SHP77 treated with DMSO at 0.1 percent for 48 hours (cell line): ENCODE data around the gene GGT5.
A peak's percentile ranks its signal among the peaks of the same experiment; 100 is the strongest.
"Not testable (repeated sequence)": the region's sequence is repeated elsewhere in the genome, so short reads cannot be mapped to it uniquely, and the experiment has no call there.

Experiments
- DNase-seq: peaks from one replicate; lab custom pipeline; 2025; lab: John Stamatoyannopoulos, UW

The GGT5 gene

DNA sequence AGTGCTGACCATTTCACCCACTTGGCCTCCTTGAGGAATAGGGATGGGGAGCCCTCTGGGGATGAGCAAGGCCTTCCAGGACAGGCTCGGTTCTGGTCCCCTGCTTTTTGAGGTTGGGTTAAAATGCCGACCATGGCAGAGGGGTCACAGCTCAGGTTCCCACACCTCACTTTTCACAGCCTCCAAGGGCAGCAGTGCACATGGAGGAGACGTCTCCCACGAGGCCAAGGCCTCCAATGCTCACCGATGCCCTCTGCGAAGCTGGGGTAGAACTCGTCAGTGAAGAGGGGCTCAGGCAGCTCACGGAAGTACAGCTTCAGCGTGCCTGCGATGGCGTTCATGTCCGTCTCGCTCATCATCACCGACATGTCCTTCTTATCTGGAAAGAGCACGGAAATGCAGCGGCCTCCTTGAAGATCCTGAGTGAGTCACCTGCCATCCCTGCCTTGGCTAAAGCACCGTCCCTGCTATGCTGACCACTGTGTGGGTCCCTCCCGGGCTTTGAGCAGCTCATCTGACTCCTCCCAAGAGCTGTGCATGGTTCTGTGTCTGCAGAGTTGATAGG, 17.4 kb upstream of the GGT5 start:
- not testable (repeated sequence) for DNase-seq

DNA sequence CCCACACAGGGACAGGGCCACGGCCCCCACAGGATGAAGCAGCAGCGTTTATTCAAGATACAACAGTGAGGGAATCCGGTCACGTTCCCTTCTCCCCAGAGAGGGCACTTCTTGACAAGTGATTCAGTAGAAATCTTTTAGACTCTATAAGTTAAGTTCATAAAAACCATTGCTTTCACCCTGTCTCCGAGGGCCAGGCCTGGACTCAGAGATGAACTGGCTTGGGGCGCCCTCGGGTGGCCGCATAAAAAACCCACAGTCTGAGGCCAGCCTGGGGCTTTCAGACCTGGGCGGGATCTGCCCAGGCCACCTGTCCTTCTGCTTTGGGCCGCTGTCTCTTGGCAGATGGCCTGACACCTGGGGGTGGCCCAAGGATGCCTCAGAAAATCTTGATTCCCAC, 14.6 kb upstream of the GGT5 start:
- DNase-seq: peak; percentile 30

DNA sequence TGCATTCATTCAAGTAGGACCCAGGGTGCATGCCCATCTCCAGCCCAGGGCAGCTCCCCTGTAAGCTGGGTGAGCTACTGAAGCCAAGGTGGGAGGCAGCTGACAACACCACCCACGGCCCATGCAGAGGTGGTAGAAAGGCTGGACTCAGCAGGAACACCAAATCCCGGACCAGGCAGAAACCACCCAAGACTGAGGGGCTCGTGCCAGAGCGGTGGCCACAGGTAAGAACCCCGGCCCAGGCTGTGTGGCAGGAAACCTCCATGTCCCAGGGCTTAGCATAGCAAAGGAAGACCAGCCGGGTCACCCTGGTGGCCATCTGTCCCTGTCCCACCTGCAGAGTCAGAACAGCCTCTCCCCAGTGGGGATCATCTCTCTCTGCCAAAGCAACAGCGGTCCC, 11.9 kb upstream of the GGT5 start:
- not testable (repeated sequence) for DNase-seq

DNA sequence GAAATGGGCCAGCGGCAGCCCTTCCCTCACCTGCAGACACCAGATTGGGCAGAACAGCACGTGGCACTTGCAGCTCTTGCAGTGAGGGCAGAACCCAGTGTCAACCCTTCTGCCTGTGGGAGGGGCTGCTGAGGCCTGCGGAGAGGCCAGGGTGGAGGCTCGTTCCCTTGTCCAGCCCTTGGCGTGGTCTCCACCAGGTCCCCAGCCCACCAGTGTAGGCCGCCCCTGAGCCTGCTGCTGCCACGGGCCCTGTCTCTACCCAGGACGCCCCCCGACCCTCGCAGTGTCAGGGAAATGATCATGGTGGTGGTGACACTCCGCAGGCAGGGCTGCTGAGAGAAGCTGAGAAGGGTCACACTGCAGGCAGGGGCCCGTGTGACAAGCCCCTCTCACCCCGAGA, 11.3 kb upstream of the GGT5 start:
- DNase-seq: not testable (repeated sequence)

DNA sequence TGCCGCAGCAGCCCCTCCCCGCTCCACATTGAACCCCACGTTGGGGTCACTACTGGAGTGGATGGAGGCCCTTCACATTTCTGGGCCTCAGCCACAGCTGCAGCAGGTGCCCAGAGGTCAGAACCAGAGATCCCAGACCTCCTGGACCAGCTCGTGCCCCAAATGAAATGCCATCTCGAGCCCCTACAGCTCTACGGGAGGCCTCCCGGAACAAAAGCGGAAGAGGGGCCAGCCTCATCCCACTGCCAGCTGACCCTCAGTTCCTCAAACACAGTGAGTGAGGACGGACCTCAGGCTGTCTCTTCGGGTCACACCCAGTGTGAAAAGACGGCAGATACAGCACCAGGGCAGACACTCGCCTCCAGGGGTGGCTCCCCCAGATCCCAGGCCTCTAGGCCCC, 8.2 kb upstream of the GGT5 start:
- DNase-seq: not testable (repeated sequence)

DNA sequence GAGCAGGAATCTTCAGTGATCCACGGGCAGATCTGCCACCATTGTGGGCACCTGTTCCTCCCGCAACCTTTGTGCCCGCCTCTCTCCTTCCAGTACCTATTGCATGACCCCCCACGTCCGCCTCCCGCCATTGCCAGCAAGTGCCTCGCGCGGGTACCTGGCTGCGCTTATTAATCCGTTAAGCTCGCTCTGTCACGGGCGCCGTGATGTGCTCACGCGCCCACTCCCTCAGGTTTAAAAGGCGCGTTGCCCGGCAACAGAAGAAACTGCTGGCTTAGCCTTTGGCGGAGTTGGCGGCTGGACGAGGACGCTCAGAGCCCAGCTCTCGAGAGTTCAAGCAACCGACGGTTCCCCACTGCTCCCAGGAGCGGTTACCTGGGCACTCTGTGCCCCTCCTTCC, 6.4 kb upstream of the GGT5 start:
- DNase-seq: not testable (repeated sequence)

DNA sequence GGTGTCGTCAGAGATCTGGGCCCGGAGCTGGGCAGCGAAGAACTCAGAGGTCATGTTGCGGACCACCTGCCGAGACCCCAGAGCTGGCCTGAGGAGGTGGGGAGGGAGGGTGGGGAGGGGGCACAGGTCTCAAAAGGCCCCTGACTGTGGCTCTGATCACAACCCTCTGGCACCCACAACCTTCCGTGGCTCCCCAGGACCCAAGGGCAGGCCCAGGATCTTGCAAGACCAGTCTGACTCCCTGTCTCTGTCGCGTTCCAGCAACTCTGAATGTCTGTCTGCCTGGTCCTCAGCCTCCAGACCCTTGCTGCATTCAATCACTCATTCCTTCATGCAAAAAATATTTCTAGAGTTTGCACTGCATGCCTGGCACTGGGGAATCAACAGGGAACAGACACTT, 4.5 kb upstream of the GGT5 start:
- DNase-seq: not testable (repeated sequence)

DNA sequence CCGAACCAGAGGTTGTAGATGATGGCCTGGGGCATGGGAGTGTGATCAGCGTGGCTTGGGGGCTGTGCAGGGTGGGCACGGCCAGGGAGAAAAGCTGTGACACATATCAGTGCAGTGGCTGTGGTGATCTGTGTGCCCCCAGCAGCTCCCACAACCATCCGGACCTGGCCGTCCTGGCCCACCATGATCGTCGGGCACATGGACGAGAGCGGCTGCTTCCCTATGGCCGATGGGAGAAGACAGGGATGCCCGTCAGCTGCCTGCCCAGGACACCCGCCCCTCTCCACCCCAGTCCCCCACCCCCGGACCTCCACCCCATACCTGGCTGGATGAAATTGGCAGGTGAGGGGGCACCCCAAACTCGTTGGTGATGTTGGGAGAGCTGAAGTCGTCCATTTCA, 3.7 kb upstream of the GGT5 start:
- not testable (repeated sequence) for DNase-seq

DNA sequence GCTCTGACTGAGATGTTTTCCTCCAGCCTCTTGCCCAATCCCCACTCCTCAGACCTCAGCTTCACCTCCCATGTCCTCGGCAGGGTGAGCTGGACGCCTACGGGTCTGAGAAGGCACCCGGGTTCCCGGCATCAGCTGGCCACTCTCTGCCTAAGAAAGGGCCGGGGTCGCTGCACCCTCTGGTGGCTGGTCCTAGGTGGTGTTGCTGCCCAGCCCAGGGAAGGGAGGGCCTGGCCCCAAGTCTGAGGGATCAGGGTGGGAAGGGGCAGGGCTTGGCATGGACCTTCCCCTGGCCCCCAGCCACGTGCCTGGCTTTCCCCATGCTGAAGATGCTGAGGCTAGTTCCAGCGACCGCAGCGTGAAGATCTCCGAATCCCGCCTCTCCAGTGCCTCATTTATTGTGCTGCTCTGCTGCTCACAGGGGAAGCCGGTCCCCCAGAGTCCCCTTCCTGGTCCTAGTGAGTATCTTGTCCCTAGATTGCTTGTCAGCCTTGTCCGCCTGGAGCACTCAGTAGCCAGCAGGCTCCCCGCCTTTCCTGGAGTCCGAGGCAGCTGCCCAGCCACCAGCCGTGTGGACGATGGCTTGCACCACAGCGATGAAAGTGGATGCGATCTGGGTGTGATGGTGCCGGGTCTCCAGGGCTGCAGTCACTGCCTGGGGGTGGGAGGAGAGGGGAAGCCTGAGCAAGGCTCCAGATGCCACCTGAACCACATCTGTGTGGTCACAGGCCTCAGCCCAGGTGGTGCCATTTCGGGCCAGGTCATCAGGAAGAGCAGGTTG, 2.9 kb upstream of the GGT5 start:
- DNase-seq: peak; percentile 38

DNA sequence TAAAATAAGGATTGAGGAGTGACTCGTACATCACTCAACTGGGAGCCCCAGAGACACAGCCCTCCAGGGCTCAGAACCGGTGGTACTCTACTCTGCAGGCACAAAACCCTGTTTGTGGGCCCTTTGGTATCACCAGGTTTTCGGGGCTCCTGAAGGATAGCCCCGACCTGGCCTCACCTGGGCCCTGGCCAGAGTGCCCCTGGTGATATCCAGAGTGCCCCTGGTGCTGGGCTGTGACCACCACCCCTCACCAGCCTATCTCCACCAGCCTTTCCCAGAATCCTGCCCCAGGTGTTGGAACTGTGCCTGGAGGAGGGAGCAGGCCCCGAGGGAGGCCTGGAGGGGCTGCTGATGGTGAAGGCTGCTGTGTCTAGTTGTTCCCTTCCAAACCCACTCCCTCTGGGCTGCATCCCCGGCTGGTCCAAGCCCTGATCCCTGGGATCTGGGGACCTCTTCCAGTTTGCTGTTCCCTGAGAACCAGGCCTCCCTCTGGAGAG, 2.2 kb upstream of the GGT5 start:
- no peak for DNase-seq

DNA sequence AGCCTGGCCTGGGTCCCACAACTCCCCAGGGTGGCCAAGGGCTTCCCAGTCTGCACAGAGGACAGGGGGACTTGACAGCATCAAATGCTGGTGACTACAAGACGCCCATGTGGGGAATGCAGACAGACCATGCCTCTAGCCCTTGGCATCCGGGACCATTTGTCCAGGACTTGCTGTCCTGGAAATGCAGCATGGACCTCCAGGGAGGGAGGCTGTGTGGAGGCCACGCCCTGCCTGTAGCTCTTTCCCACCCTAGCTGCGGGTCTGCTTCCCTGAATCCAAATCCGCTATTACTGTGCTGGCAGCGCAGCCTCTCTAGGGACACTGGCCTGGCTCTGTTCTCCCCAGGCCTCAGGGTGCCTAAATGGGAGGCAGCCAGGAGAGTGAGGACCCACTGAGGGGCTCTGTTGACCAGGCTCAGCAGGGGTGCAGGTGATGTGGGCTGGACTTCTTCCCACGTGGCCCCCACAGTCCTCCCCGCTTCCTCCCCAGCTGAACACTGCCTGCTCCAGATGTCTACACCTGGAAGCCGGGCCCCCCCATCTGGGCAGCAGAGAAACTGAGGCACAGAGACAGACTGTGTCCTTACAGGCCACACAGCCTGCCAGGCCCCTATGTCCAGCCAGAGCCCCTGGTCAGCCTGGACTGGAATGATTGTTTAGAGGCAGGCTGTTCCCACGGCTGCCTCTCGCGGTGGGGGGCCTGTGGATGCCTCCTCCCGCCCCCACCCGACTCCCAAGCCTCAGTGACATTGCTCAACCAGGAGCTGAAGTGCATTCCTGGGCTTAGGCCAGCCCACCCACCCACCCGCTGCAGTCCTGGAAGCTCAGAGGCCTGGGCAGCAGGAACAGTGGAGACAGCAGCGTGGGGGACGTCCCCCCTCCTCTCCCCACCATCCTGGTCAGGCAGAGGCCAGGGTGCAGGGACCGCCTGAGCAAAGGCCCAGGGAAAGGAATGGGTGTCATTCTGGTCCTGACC, 991 bp upstream of the GGT5 start:
- not testable (repeated sequence) for DNase-seq

DNA sequence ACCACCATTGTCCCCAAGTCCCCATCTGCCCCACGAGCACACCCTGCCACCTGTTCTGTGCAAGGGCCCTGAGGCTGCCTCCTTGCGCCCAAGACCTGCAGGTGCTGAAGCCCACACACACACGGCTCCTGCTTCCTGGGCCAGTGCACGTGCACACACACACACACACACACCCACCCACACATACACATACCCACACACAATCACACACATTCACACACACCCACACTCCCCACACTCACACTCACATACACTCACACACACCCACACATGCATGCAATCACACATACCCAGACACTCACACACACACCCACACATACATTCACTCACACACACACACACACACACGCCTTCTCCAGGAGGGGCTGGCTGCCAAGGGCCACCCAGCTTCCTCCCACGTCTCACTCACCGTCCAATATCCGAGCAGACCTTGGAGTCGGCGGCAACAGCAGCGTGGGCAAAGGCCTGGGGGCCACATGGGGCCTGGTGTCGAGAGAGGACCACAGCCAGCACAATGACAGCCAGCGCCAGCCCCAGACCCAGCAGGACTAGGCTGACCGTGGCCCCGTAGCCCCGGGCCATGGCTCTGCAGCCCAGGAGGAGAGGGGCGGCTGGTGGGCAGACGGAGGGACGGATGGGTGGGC, 616 bp downstream of the GGT5 start:
- no peak for DNase-seq

DNA sequence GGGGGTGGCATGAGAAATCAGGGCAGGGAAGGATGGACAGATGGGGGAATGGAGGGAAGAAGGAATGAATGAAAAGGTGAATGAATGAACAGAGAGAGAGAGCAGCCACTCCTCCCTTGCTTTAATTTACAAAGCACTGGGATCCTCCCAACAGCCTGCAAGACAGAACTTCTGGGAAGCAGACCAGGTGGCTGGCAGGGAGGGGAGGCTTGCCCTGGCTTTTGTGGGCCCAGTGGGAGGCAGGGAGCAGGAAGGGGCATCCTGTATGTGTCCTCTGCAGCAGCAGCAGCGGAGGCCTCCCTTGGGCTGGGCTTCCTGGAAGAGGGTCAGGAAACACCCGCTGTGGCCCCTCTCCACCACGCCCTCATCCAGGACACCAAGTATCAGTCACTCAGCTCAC, 1.5 kb downstream of the GGT5 start:
- DNase-seq: not testable (repeated sequence)

DNA sequence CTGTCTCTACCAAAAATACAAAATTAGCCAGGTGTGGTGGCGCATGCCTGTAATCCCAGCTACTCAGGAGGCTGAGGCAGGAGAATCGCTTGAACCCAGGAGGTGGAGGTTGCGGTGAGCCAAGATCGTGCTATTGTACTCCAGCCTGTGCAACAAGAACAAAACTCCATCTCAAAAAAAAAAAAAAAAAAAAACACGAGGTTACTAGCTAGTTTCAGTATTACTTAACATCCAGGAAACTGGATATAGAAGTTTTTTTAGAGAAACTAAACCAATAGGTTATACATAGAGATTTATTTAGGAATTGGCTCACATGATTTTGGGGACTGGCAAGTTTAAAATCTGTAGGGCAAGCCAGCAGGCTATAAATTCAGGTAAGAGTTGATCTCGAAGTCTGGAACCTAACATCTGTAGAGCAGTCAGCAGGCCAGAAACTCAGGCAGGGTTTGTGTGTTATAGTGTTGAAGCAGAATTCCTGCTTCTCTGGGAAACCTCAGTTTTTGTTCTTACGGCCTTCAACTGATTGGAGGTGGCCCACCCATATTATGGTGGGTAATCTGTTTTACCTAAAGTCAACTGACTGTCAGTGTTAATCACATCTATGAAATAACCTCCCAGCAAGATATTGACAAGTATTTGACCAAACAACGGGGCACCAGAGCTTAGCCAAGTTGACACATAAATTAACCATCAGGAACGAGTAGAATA, 3.7 kb downstream of the GGT5 start:
- DNase-seq: not testable (repeated sequence)

DNA sequence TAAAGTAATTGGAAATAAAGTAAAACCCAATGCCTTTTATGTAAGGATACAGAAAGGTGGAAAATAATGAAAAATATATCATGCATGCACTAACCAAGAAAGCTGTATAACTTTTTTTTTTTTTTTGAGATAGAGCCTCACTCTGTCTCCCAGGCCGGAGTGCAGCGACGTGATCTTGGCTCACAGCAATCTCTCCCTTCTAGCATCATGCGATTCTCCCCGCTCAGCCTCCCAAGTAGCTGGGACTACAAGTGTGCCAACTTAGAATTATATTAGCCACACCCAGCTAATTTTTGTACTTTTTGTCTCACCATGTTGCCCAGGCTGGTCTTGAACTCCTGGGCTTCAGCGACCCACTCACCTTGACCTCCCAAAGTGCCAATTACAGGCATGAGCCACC, 4.5 kb downstream of the GGT5 start:
- DNase-seq: no peak

DNA sequence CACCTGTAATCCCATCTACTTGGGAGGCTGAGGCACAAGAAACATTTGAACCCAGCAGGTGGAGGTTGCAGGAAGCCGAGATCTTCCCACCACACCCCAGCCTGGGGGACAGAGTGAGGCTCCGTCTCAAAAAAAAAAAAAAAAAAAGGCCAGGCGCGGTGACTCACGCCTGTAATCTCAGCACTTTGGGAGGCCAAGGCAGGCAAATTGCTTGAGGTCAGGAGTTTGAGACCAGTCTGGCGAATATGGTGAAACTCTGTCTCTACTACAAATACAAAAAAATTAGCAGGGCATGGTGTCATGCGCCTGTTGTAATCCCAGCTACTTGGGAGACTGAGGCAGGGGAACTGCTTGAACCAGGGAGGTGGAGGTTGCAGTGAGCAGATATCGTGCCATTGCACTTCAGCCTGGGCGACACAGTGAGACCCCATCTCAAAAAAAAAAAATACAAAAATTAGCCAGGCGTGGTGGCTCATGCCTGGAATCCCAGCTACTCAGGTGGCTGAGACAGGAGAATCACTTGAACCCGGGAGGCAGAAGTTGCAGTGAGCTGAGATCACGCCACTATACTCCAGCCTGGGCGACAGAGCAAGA, 6.7 kb downstream of the GGT5 start:
- DNase-seq: not testable (repeated sequence)

DNA sequence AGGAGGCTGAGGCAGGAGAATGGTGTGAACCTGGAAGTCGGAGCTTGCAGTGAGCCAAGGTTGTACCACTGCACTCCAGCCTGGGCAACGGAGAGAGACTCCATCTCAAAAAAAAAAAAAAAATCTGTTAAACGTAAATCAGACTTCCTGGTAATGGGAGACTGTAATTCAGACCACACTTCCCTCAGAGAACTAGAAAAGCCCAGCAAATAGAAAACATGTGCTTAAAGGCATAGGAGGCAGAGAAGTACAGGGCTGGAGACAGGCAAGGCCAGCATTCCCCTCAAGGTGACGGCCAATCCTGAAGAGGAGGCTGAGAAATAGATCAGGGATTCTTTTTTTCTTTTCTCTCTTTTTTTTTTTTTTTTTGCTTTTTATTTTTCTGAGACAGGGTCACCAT, 8.2 kb downstream of the GGT5 start:
- no peak for DNase-seq

DNA sequence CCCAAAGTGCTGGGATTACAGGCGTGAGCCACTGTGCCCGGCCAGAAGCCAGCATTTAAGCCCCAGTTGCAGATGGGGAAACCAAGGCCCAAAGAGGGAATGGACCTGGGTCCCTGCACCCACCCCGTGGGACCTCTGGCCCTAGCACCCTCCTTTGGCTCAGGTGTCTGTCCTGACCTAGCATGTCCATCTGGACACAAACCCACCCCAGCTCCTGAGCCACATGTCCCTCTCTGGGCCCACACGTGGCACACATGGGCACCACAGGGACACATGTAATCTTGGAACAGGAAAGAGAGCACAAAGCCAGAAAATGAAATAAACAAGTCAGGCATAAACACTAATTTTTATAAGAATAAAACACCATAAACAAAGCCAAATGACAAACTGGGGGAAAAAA, 9.6 kb downstream of the GGT5 start:
- DNase-seq: no peak

DNA sequence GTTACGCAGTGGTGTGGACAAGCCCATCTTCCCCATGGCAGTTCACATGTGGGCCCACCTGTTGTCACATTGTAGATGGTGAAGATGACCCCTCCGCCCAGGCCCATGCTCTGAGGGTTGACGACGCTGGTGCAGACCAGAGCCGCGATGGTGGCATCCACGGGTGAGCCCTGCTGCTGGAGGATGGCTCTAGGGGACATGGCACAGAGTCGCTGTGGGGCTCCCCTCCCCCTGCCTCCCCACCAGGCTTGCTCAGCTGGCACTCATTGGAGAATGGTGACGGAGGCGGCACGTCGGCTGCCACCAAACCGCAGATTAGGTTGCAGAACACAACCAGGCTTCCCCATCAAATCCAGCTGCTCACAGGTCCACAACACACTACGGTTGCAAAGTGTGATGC, 11.1 kb downstream of the GGT5 start:
- DNase-seq: no peak

DNA sequence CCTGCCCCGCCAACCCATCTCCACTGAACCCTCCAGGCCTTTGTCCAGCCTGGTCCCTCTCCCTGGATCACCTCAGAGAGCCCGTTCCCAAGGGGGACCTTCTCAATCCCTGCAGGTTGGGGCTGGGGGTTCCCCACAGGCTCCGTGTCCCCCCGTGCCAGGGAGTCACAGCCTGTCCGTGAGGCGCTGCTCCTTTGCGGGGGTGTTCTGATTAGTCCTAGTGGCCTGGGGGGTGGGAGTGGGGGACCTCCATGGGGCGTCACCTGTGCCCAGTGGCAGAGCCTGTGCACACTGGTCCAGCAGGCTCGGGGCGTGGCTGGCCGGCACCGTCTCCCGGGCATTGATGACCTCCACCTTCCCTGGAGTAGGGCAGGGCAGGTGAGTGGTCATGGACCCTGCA, 11.6 kb downstream of the GGT5 start:
- no peak for DNase-seq

DNA sequence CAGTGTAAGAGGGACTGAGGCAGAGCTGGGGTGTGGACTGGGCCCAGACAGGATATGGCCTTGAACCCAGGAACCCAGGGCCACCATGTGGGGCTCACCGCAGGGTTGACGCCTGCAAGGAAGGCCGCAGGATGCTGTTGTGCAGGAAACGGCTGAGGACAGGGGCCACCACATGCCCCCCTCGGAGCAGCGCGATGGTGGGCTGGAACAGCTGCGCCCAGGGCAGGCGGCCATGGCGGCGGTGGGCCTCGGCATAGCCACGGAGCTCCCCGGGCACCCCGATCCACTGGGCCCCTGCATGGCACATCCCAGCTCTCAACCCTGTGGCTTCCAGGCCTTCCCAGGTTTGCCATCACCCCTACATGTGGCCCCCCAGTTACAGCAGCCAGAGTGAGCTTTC, 12.2 kb downstream of the GGT5 start:
- DNase-seq: no peak
